ENCODE results near the gene PHF19. TPM values are rescaled to one million over a fixed set of nuclear protein-coding genes. Genes with fewer than 3 reads are reported as not detected.

The PHF19 gene
- total RNA-seq, 6 experiments from 2014 or later: 49.1 to 83.4 (median 75.7) TPM

GRCh38 chr9:120855827-120856670, 20.9 kb downstream of the PHF19 start:
- Mint-ChIP-seq H3K9me3 (no peaks in the 10 kb centered on the region), H3K4me1 (ENCODE audit: low read depth) (peaks cover 6% of the 10 kb centered on the region; the same call in 1 of the 2 replicates), H3K4me3 (no peak overlapping the region), H3K27me3 (ENCODE audit: insufficient read depth) (peaks cover 3% of the 10 kb centered on the region; the same call in 1 of the 2 replicates), H3K27ac (no peak overlapping the region), H3K36me3 (ENCODE audit: low read depth) (peaks cover 14% of the 10 kb centered on the region; the same call in 1 of the 2 replicates)
- TF ChIP-seq CTCF (IDR thresholded peaks at IDR 0.05): no peak
- no peak for DNase-seq

GRCh38 chr9:120854596-120855327, 22.2 kb downstream of the PHF19 start:
- no peak for DNase-seq
- TF ChIP-seq CTCF (IDR thresholded peaks at IDR 0.05): no peak
- Mint-ChIP-seq H3K36me3 (ENCODE audit: low read depth) (peaks cover 8% of the 10 kb centered on the region; the same call in 1 of the 2 replicates), H3K27me3 (ENCODE audit: insufficient read depth) (peaks cover 2% of the 10 kb centered on the region; the same call in 1 of the 2 replicates), H3K4me1 (ENCODE audit: low read depth) (peaks cover 6% of the 10 kb centered on the region; the same call in 1 of the 2 replicates), H3K27ac (no peak overlapping the region), H3K4me3 (no peak overlapping the region), H3K9me3 (no peaks in the 10 kb centered on the region)

GRCh38 chr9:120853198-120853597, 23.8 kb downstream of the PHF19 start:
- peaks cover 2% of the 10 kb centered on the region; the same call in 1 of the 2 replicates for H3K27me3 Mint-ChIP-seq (ENCODE audit: insufficient read depth)
- no peak overlapping the region for H3K4me3 Mint-ChIP-seq
- no peak for DNase-seq
- no peaks in the 10 kb centered on the region for H3K9me3 Mint-ChIP-seq
- H3K27ac Mint-ChIP-seq: no peak overlapping the region
- no peak for TF ChIP-seq CTCF (IDR thresholded peaks at IDR 0.05)
- H3K4me1 Mint-ChIP-seq (ENCODE audit: low read depth): peaks cover 6% of the 10 kb centered on the region; the same call in 1 of the 2 replicates
- peaks cover 8% of the 10 kb centered on the region; the same call in 1 of the 2 replicates for H3K36me3 Mint-ChIP-seq (ENCODE audit: low read depth)

GRCh38 chr9:120852240-120853010, 24.6 kb downstream of the PHF19 start:
- no peaks in the 10 kb centered on the region for H3K9me3 Mint-ChIP-seq
- H3K27ac Mint-ChIP-seq: peak overlapping the region; percentile 51
- peaks cover 6% of the 10 kb centered on the region; the same call in 1 of the 2 replicates for H3K36me3 Mint-ChIP-seq (ENCODE audit: low read depth)
- DNase-seq: no peak
- peaks cover 2% of the 10 kb centered on the region; the same call in 1 of the 2 replicates for H3K27me3 Mint-ChIP-seq (ENCODE audit: insufficient read depth)
- H3K4me3 Mint-ChIP-seq: no peak overlapping the region
- peaks cover 6% of the 10 kb centered on the region; the same call in 1 of the 2 replicates for H3K4me1 Mint-ChIP-seq (ENCODE audit: low read depth)
- TF ChIP-seq CTCF (IDR thresholded peaks at IDR 0.05): no peak

- peaks cover 6% of the 10 kb centered on the region; the same call in 1 of the 2 replicates for H3K4me1 Mint-ChIP-seq (ENCODE audit: low read depth)
- no peaks in the 10 kb centered on the region for H3K9me3 Mint-ChIP-seq
- no peak overlapping the region for H3K4me3 Mint-ChIP-seq
- no peak for DNase-seq
- H3K36me3 Mint-ChIP-seq (ENCODE audit: low read depth): peaks cover 4% of the 10 kb centered on the region; the same call in 1 of the 2 replicates
- peaks cover 2% of the 10 kb centered on the region; the same call in 1 of the 2 replicates for H3K27me3 Mint-ChIP-seq (ENCODE audit: insufficient read depth)
- H3K27ac Mint-ChIP-seq: no peak overlapping the region
- no peak for TF ChIP-seq CTCF (IDR thresholded peaks at IDR 0.05)
Observed at GRCh38 chr9:120851449-120851848, 25.5 kb downstream of the PHF19 start.
